DND-41 (cell line): Measurements from ENCODE around the gene TPK1.

Experiments
- EZH2 ChIP-seq: IDR thresholded peaks from 3 replicates; pipeline ENCODE4 v1.6.1; 2012; ENCODE audit warnings: borderline replicate concordance, low read depth, mild to moderate bottlenecking, moderate library complexity, low read length, inconsistent platforms; ENCODE audit not compliant: severe bottlenecking
- TF ChIP-seq, protein P1 (sequence below): IDR thresholded peaks from 2 replicates; pipeline ENCODE4 v1.5.1; 2012; ENCODE audit warnings: borderline replicate concordance, low read length, moderate library complexity, mild to moderate bottlenecking; ENCODE audit not compliant: poor library complexity, severe bottlenecking; ENCODE audit errors: extremely low read depth

DNA sequence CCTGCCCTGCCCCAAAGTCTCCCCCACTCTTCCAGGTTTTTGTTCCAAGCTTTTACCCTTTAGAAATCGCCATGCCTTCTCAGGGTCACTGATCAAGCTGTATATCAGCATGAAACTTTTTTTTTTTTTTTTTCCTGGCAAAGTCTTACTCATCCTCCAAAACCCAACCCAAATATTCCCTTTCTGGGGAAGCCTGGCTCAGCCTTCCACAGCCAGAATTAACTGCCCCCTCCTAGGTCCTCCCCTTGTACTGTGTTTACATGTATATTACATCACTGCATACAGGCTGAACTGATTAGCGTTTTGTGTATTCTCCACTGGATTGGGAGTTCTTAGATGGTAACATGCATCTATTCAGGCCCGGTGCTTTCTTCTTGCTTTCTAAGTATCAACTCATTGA is 427.7 kb downstream of the TPK1 start:
- TF ChIP-seq, protein P1, sequence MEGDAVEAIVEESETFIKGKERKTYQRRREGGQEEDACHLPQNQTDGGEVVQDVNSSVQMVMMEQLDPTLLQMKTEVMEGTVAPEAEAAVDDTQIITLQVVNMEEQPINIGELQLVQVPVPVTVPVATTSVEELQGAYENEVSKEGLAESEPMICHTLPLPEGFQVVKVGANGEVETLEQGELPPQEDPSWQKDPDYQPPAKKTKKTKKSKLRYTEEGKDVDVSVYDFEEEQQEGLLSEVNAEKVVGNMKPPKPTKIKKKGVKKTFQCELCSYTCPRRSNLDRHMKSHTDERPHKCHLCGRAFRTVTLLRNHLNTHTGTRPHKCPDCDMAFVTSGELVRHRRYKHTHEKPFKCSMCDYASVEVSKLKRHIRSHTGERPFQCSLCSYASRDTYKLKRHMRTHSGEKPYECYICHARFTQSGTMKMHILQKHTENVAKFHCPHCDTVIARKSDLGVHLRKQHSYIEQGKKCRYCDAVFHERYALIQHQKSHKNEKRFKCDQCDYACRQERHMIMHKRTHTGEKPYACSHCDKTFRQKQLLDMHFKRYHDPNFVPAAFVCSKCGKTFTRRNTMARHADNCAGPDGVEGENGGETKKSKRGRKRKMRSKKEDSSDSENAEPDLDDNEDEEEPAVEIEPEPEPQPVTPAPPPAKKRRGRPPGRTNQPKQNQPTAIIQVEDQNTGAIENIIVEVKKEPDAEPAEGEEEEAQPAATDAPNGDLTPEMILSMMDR: no peak
- no peak for TF ChIP-seq EZH2
